Activated CD8-positive, alpha-beta T cell treated with anti-CD3 and anti-CD28 coated beads for 36 hours (primary cell): Measurements from ENCODE around the gene AUTS2. TPM values are rescaled to one million over a fixed set of nuclear protein-coding genes. Genes with fewer than 3 reads are reported as not detected.

Experiments used
- ATAC-seq: fragments of 200-7000 bp; cut with Tn5 transposase; one replicate; pipeline ENCODE4 v1.10.0; 2021; ENCODE audit warnings: mild to moderate bottlenecking, moderate library complexity
- CTCF ChIA-PET: fragments of 350-600 bp; sonication (Branson Sonifier 250); formaldehyde crosslinking; loops from one replicate; lab custom pipeline; 2021; ENCODE audit warnings: antibody characterized with exemption; lab: Charles Lee
- POLR2A ChIA-PET: fragments of 350-600 bp; sonication (Branson Sonifier 250); formaldehyde crosslinking; loops from one replicate; lab custom pipeline; 2021; ENCODE audit warnings: antibody characterized with exemption; lab: Charles Lee
- DNase-seq: peaks from one replicate; pipeline ENCODE4 v3.0.0-alpha.2; 2020
- H3K27ac Mint-ChIP-seq: one replicate; pipeline ENCODE4 v1.8.0; 2021; ENCODE audit warnings: mild to moderate bottlenecking, mixed read lengths
- H3K27me3 Mint-ChIP-seq: one replicate; pipeline ENCODE4 v1.8.0; 2021; ENCODE audit warnings: mixed read lengths
- H3K36me3 Mint-ChIP-seq: one replicate; pipeline ENCODE4 v1.8.0; 2021; ENCODE audit warnings: low read depth, mixed read lengths
- H3K4me1 Mint-ChIP-seq: one replicate; pipeline ENCODE4 v1.8.0; 2021; ENCODE audit warnings: low read depth, mixed read lengths
- H3K4me3 Mint-ChIP-seq: one replicate; pipeline ENCODE4 v1.8.0; 2021; ENCODE audit warnings: mild to moderate bottlenecking, moderate library complexity, mixed read lengths
- H3K9me3 Mint-ChIP-seq: one replicate; pipeline ENCODE4 v1.8.0; 2021; ENCODE audit warnings: mixed read lengths
- intact Hi-C: fragments of 100-400 bp; cut with micrococcal nuclease; formaldehyde crosslinking; loops from one replicate; pipeline ENCODE4 v1.10.0; 2022
- total RNA-seq, 2 experiments: library from RNA; stranded (reverse); gene quantifications; one replicate each; pipeline ENCODE4 v1.2.3, GENCODE V29; 2021
- TF ChIP-seq, protein P1 (sequence below): fragments of 200-600 bp; IDR thresholded peaks from one replicate; pipeline ENCODE4 v1.8.0; 2022; ENCODE audit warnings: antibody characterized with exemption, mild to moderate bottlenecking

Gene AUTS2
- total RNA-seq, 2 experiments from 2014 or later, result 3.1 to 3.3 TPM

DNA sequence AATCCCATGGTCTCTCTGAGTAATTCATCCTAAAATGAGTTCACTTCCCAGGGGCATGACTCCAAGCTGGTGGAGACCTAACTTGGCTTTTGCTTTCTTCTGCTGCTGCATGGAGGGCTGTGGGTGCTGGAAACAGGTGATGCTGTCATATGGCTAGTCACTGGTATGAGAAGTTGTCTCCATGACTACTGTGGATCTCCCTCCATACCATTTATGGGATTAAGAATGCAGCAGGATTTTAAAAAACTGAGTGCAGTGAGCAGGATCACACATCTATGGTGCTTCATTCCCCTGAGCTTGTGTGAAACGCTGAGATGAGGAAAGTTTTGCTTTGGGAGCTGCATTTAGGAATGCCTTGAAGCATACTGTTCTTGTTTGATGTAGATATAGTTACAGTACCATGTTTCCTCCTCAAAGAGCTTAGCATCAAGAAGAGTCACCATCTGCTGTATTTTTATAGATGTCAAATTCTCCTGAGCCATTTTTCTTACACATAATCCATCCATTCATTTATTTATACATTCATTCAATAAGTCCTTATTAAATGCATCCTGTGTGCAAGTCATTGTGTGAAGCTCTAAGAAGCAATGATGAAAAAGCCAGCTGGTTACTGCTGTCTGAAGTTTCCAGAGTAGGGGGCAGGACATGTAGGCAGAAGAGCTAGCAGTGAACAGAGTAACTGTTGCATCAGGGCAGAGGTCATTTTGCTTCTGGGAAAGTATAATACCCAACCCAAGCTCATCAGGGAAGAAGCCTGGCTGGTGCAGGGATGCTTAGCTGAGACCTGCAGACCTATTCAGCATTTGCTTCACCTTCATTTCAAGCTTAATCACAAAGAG, 534.8 kb downstream of the AUTS2 start:
- no peaks in the 10 kb centered on the region for H3K4me1 Mint-ChIP-seq
- no peaks in the 10 kb centered on the region for H3K9me3 Mint-ChIP-seq
- ChIA-PET POLR2A (interaction anchor here (0.7 kb wide), 1 partner anchor 8 kb away, joined by 3 read pairs; no protein-coding TSS in a partner anchor), CTCF (interaction anchor here (0.5 to 1.3 kb wide), 2 partner anchors 26 to 578 kb away, joined by 3 to 4 read pairs; no protein-coding TSS in a partner anchor)
- no peak overlapping the region for H3K4me3 Mint-ChIP-seq
- no peak overlapping the region for H3K27ac Mint-ChIP-seq
- no peak for DNase-seq
- TF ChIP-seq, protein P1, sequence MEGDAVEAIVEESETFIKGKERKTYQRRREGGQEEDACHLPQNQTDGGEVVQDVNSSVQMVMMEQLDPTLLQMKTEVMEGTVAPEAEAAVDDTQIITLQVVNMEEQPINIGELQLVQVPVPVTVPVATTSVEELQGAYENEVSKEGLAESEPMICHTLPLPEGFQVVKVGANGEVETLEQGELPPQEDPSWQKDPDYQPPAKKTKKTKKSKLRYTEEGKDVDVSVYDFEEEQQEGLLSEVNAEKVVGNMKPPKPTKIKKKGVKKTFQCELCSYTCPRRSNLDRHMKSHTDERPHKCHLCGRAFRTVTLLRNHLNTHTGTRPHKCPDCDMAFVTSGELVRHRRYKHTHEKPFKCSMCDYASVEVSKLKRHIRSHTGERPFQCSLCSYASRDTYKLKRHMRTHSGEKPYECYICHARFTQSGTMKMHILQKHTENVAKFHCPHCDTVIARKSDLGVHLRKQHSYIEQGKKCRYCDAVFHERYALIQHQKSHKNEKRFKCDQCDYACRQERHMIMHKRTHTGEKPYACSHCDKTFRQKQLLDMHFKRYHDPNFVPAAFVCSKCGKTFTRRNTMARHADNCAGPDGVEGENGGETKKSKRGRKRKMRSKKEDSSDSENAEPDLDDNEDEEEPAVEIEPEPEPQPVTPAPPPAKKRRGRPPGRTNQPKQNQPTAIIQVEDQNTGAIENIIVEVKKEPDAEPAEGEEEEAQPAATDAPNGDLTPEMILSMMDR, result no peak
- no peak for ATAC-seq
- no peaks in the 10 kb centered on the region for H3K27me3 Mint-ChIP-seq
- intact Hi-C loops, result no loop called here
- no peaks in the 10 kb centered on the region for H3K36me3 Mint-ChIP-seq

DNA sequence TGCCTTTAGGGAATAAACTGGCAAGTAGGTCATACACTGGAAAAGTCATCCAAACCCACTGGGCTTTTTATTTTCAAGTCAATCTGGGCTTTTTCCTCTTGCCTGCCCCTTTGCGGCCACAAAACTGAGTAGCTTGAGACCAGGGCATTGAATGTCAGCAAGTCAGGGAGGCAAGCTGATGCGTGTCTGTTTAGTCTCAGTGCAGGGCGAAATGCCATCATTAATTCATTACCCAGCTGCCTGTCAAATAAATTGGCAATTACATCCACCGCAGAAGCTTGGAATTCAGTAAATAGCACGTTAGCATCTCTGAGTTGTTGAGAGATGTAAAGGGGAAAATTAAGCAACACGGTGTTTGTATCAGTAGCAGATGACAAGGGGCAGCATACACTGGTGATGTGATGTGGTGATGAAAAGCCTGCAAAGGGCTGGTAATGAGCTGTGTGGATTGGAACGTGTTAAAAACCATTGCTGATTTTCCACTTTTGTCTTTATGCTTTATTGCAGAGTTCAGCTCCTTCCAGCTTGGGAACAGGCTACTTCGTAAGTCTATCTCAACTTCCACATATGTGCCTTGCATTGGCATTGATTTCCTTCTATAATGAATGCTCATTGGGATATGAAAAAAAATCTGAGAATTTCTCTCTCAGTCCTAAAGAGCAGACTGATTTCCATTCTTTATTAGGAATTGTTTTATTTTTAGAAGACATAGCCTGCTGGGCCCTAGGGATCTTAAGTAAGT, 535.9 kb downstream of the AUTS2 start:
- intact Hi-C loops, result no loop called here
- no peaks in the 10 kb centered on the region for H3K27me3 Mint-ChIP-seq
- H3K27ac Mint-ChIP-seq, result no peak overlapping the region
- no peaks in the 10 kb centered on the region for H3K4me1 Mint-ChIP-seq
- DNase-seq (no peak), ATAC-seq (no peak)
- H3K9me3 Mint-ChIP-seq, result no peaks in the 10 kb centered on the region
- ChIA-PET CTCF (interaction anchor here (1.0 kb wide), 1 partner anchor 27 kb away, joined by 4 read pairs; no protein-coding TSS in a partner anchor), POLR2A (no interaction called here)
- no peak overlapping the region for H3K4me3 Mint-ChIP-seq
- TF ChIP-seq, protein P1, result no peak
- no peaks in the 10 kb centered on the region for H3K36me3 Mint-ChIP-seq

DNA sequence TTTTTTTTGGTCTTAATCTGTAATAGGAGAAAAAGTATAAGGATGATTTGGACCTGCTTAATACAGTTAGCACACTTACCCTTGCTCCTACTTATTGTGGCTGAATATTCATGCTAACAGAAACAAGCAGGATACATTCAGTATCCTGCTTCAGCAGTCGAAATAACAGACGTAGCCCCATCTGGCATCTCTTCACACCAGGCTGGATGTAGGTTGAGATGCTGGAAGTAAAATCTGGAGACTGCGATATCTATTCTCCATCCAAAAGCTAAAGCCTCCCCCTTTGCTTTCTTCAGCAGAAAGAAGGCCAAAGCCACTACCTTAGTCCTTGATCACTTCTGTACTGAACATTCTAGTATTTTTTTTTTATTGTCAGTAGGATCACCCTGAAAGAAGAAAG, 537.4 kb downstream of the AUTS2 start:
- CTCF ChIA-PET, result no interaction called here
- Mint-ChIP-seq H3K27me3 (no peaks in the 10 kb centered on the region), H3K9me3 (no peaks in the 10 kb centered on the region), H3K4me1 (no peaks in the 10 kb centered on the region), H3K4me3 (no peak overlapping the region), H3K27ac (no peak overlapping the region), H3K36me3 (no peaks in the 10 kb centered on the region)
- ATAC-seq, result no peak
- intact Hi-C loops, result no loop called here
- POLR2A ChIA-PET, result no interaction called here
- TF ChIP-seq, protein P1, result no peak
- DNase-seq, result no peak

DNA sequence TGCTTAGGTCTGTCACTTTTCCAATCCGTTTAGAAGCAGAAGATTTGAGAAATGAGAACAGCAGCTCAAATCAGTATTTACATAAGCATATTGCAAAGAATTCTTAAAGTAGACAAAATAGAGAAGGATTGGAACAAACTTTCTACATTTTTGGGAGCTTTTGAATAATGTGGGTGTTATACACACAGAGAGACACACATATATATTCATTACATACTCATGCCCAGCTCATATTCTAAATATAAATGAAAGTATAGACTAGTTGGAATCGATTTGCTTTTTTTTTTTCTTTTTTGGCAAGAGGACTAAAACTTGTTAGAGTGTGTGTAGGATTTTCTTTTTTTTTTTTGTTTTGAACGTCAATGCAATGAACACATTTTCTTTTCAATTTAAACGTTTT, 538.9 kb downstream of the AUTS2 start:
- POLR2A ChIA-PET, result no interaction called here
- no peak overlapping the region for H3K27ac Mint-ChIP-seq

More for the DNA sequence above, 538.9 kb downstream of the AUTS2 start:
- intact Hi-C loops, result no loop called here
- CTCF ChIA-PET, result no interaction called here
- H3K27me3 Mint-ChIP-seq, result no peaks in the 10 kb centered on the region
- no peak overlapping the region for H3K4me3 Mint-ChIP-seq
- TF ChIP-seq, protein P1, result no peak
- H3K4me1 Mint-ChIP-seq, result no peaks in the 10 kb centered on the region
- no peaks in the 10 kb centered on the region for H3K9me3 Mint-ChIP-seq
- ATAC-seq, result no peak
- no peak for DNase-seq
- H3K36me3 Mint-ChIP-seq, result no peaks in the 10 kb centered on the region
